GM12878 (cell line): ENCODE measurements around the gene DLGAP5. TPM values are rescaled to one million over a fixed set of nuclear protein-coding genes. Genes with fewer than 3 reads are reported as not detected.

Experiments
- ATAC-seq: fragments of 200-7000 bp; cut with Tn5 transposase; 3 replicates; pipeline ENCODE4 v1.9.1; 2020; ENCODE audit warnings: mild to moderate bottlenecking, moderate library complexity
- BruUV-seq: library from RNA; stranded (reverse); fragments of 400-500 nt; replicated peaks from 2 replicates; lab custom pipeline; 2021; lab: Mats Ljungman, UMichigan
- CTCF ChIA-PET: fragments of 300-600 bp; sonication (Branson Sonifier 250); formaldehyde crosslinking; extraction: SDS; loops from one replicate; lab custom pipeline; 2021; ENCODE audit warnings: inconsistent platforms; lab: Yijun Ruan, JAX
- POLR2A ChIA-PET: fragments of 350-600 bp; formaldehyde crosslinking; extraction: SDS; loops from one replicate; lab custom pipeline; 2021; ENCODE audit warnings: inconsistent platforms; lab: Charles Lee
- RAD21 ChIA-PET: fragments of 300-600 bp; sonication (Branson Sonifier 250); formaldehyde crosslinking; loops from one replicate; lab custom pipeline; 2023; ENCODE audit warnings: antibody characterized with exemption; ENCODE audit not compliant: unreplicated experiment; lab: Charles Lee
- SMC1A ChIA-PET: fragments of 300-600 bp; sonication (Branson Sonifier 250); formaldehyde crosslinking; loops from one replicate; lab custom pipeline; 2023; ENCODE audit not compliant: unreplicated experiment, uncharacterized antibody; lab: Charles Lee
- DNase-seq: peaks from one replicate; pipeline ENCODE4 v3.0.0-alpha.2; 2011; ENCODE audit warnings: low read depth, low spot score
- FAIRE-seq: peaks from 3 replicates; lab custom pipeline; 2011; peaks lifted over from hg19 to GRCh38; lab: Jason Lieb, UNC
- H2AFZ ChIP-seq: 2 replicates; pipeline ENCODE4 v1.6.0; 2011; ENCODE audit warnings: low read depth, low read length, control low read depth; ENCODE audit not compliant: control insufficient read depth
- H3K27ac ChIP-seq: 2 replicates; pipeline ENCODE4 v1.5.1; 2011; ENCODE audit warnings: control low read depth; ENCODE audit not compliant: control insufficient read depth, insufficient read depth
- H3K27me3 ChIP-seq, 2 experiments: replicated peaks in 1 of 2; 2 replicates each; pipeline versions ENCODE4 v1.6.0 to v1.6.1; 2011; ENCODE audit warnings: low read length in 1 of 2; ENCODE audit not compliant: control insufficient read depth in 2 of 2, insufficient read depth in 2 of 2
- H3K36me3 ChIP-seq, 2 experiments: 2 replicates each; pipeline ENCODE4 v1.5.1; 2011; ENCODE audit warnings: low read length in 1 of 2; ENCODE audit not compliant: control insufficient read depth in 2 of 2, insufficient read depth in 2 of 2
- H3K4me1 ChIP-seq: 2 replicates; pipeline ENCODE4 v1.6.1; 2011; ENCODE audit warnings: mild to moderate bottlenecking, low read length, moderate library complexity, mixed read lengths; ENCODE audit not compliant: control insufficient read depth, insufficient read depth
- H3K4me2 ChIP-seq: 2 replicates; pipeline ENCODE4 v1.6.0; 2011; ENCODE audit warnings: control low read depth; ENCODE audit not compliant: control insufficient read depth, insufficient read depth
- H3K4me3 ChIP-seq: fragments of 200-600 bp; sonication (generic); 2 replicates; pipeline ENCODE4 v1.5.1; 2016
- H3K79me2 ChIP-seq: 2 replicates; pipeline ENCODE4 v1.6.0; 2011; ENCODE audit warnings: low read length; ENCODE audit not compliant: control insufficient read depth, insufficient read depth
- H3K9ac ChIP-seq: 2 replicates; pipeline ENCODE4 v1.8.0; 2011; ENCODE audit warnings: low read length, control low read depth, mixed read lengths; ENCODE audit not compliant: control insufficient read depth, insufficient read depth
- H3K9me3 ChIP-seq: replicated peaks from 3 replicates; pipeline ENCODE4 v1.5.1; 2011; ENCODE audit warnings: mild to moderate bottlenecking, low read length; ENCODE audit not compliant: control insufficient read depth, insufficient read depth
- H4K20me1 ChIP-seq: 2 replicates; pipeline ENCODE4 v1.6.0; 2011; ENCODE audit not compliant: control insufficient read depth, insufficient read depth
- E2F4 ChIP-seq: IDR thresholded peaks from 2 replicates; pipeline ENCODE4 v1.6.1; 2012; ENCODE audit warnings: low read depth, low read length, improper control_type of control experiment
- KLF5 ChIP-seq: fragments of 450-650 bp; IDR thresholded peaks from 2 replicates; pipeline ENCODE4 v1.6.1; 2014; ENCODE audit warnings: mild to moderate bottlenecking; ENCODE audit not compliant: partially characterized antibody
- MAX ChIP-seq: IDR thresholded peaks from 2 replicates; pipeline ENCODE4 v1.6.1; 2012; ENCODE audit warnings: low read depth, low read length, improper control_type of control experiment
- MLLT1 ChIP-seq: fragments of 450-650 bp; IDR thresholded peaks from 2 replicates; pipeline ENCODE4 v1.6.1; 2016; ENCODE audit warnings: mild to moderate bottlenecking
- REST ChIP-seq: IDR thresholded peaks from 2 replicates; pipeline ENCODE4 v1.6.1; 2012; ENCODE audit warnings: mild to moderate bottlenecking, low read depth, low read length
- RFX5 ChIP-seq: IDR thresholded peaks from 2 replicates; pipeline ENCODE4 v1.6.1; 2011; ENCODE audit warnings: low read depth, low read length, improper control_type of control experiment
- TARDBP ChIP-seq: IDR thresholded peaks from 2 replicates; pipeline ENCODE4 v1.6.1; 2016; ENCODE audit warnings: borderline replicate concordance
- USF2 ChIP-seq: IDR thresholded peaks from 2 replicates; pipeline ENCODE4 v1.6.1; 2011; ENCODE audit warnings: low read depth, low read length, improper control_type of control experiment, borderline replicate concordance
- ZNF622 ChIP-seq: fragments of 450-650 bp; IDR thresholded peaks from 2 replicates; pipeline ENCODE4 v1.6.1; 2017; ENCODE audit warnings: mild to moderate bottlenecking, inconsistent platforms
- WGBS: methylation state at CpG from one replicate; pipeline ENCODE4 v1.1.6; 2016; ENCODE audit warnings: low lambda C conversion rate; ENCODE audit not compliant: insufficient replicate concordance, insufficient coverage; ENCODE audit errors: missing lambda C conversion rate; 5-methylcytosine and 5-hydroxymethylcytosine counted together
- in situ Hi-C: fragments of 300-500 bp; cut with MboI; formaldehyde crosslinking; loops from 9 replicates; pipeline ENCODE4 v1.14.3; 2018; ENCODE audit warnings: mixed read lengths
- intact Hi-C: fragments of 100-400 bp; cut with micrococcal nuclease; formaldehyde crosslinking; loops from one replicate; pipeline ENCODE4 v1.14.2; 2022; ENCODE audit not compliant: unreplicated experiment
- polyA plus RNA-seq, 11 experiments: library from polyadenylated mRNA; depleted of rRNA in 4 of 11; unstranded in 6 of 11; stranded (reverse) in 5 of 11; fragments of >200 nt; fragmentation: Nextera tagmentation in 4 of 11; fragmentation: Illumina TruSeq in 1 of 11; extraction: Ambion mirVana in 4 of 11; extraction: Trizol in 1 of 11; gene quantifications; 1 replicate in 1 of 11; 2 replicates in 10 of 11; pipeline versions ENCODE4 v1.2.1 to v1.2.3, GENCODE V29; 2011 to 2016; ENCODE audit warnings: inconsistent platforms in 2 of 11, missing spikeins in 2 of 11, low read depth in 1 of 11
- total RNA-seq, 4 experiments: library from RNA; depleted of rRNA in 3 of 4; stranded (reverse); fragments of >200 nt in 3 of 4; fragmentation: Illumina TruSeq in 1 of 4; extraction: Trizol in 1 of 4; gene quantifications; 2 replicates each; pipeline versions ENCODE4 v1.2.1 to v1.2.3, GENCODE V29; 2013 to 2021

Gene DLGAP5
- total and polyA plus RNA-seq, 10 of the 15 experiments (the other 5 are each of a cell fraction or from before 2014, with no cell fraction given): 40.9 to 106 (median 67.6) TPM

GRCh38 chr14:55240526-55241178 is 49.3 kb upstream of the DLGAP5 start:
- FAIRE-seq (no peak), DNase-seq (no peak), ATAC-seq (no peak)
- H3K27me3 ChIP-seq: peaks cover 0 to 2% of the 10 kb centered on the region in 2 experiments; a peak in 1 of 4 replicates
- no peak overlapping the region for H2AFZ ChIP-seq
- ChIA-PET RAD21 (no interaction called here), POLR2A (no interaction called here), CTCF (interaction anchor here (0.6 to 1.3 kb wide), 2 partner anchors 114 to 125 kb away, joined by 3 read pairs; no protein-coding TSS in a partner anchor), SMC1A (no interaction called here)
- no peak overlapping the region for H3K4me2 ChIP-seq
- BruUV-seq: no TSS peak
- no peak overlapping the region for H3K9ac ChIP-seq
- H3K4me1 ChIP-seq: no peaks in the 10 kb centered on the region
- no peaks in the 10 kb centered on the region for H3K79me2 ChIP-seq
- H3K27ac ChIP-seq: no peak overlapping the region
- WGBS: 78% methylated on average over 33 of the region's 33 CpGs
- H3K4me3 ChIP-seq: no peak overlapping the region
- H3K36me3 ChIP-seq: no peaks in the 10 kb centered on the region
- H3K9me3 ChIP-seq: no peaks in the 10 kb centered on the region
- H4K20me1 ChIP-seq: no peaks in the 10 kb centered on the region
- TF ChIP-seq RFX5 (no peak), KLF5 (no peak), ZNF622 (no peak), MAX (no peak)
- intact Hi-C loops: no loop called here
- in situ Hi-C loops: loop anchor here (10.0 kb wide), 1 partner anchor 1234 kb away; no protein-coding TSS in a partner anchor

- BruUV-seq: no TSS peak
- H3K4me2 ChIP-seq: no peak overlapping the region
- no peaks in the 10 kb centered on the region for H3K4me1 ChIP-seq
- in situ Hi-C loops: no loop called here
- H3K4me3 ChIP-seq: no peak overlapping the region
- no peaks in the 10 kb centered on the region for H3K36me3 ChIP-seq
- DNase-seq (no peak), FAIRE-seq (no peak), ATAC-seq (no peak)
- CTCF ChIA-PET: no interaction called here
- intact Hi-C loops: no loop called here
- no peak overlapping the region for H3K27ac ChIP-seq
- H4K20me1 ChIP-seq: no peaks in the 10 kb centered on the region
- H3K27me3 ChIP-seq: peaks cover 0 to 2% of the 10 kb centered on the region in 2 experiments; a peak in 1 of 4 replicates
- no peak overlapping the region for H2AFZ ChIP-seq
- POLR2A ChIA-PET: no interaction called here
- no peak overlapping the region for H3K9ac ChIP-seq
- SMC1A ChIA-PET: no interaction called here
- no peaks in the 10 kb centered on the region for H3K79me2 ChIP-seq
- H3K9me3 ChIP-seq: no peaks in the 10 kb centered on the region
- 5% methylated on average over 1 of the region's 1 CpG for WGBS
- RAD21 ChIA-PET: no interaction called here
- TF ChIP-seq USF2 (no peak), REST (no peak), MLLT1 (no peak), E2F4 (no peak), TARDBP (no peak)
Measured at GRCh38 chr14:55239320-55239719, 47.9 kb upstream of the DLGAP5 start.
